Measurements from ENCODE around the gene UBAP1.

GRCh38 chr9:34224349-34224748, 45.5 kb downstream of the UBAP1 start:
- no peak for TF ChIP-seq CTCF (IDR thresholded peaks at IDR 0.05)
- TF ChIP-seq POLR2A (IDR thresholded peaks at IDR 0.05) = no peak

Measured in prostate gland (tissue), 2 donors.